Liver (tissue), 3 donors: ENCODE measurements around the gene SLC35E1.
A peak's percentile ranks its signal among the peaks of the same experiment; 100 is the strongest.

Source experiments
- ATF3 ChIP-seq: IDR thresholded peaks from 2 replicates; pipeline ENCODE4 v1.6.1; 2016; ENCODE audit warnings: antibody characterized with exemption
- CTCF ChIP-seq: fragments of 150-350 bp; IDR thresholded peaks from 2 replicates; pipeline ENCODE4 v1.5.1; 2017; ENCODE audit warnings: improper control_type of control experiment, low read depth, low read length; ENCODE audit not compliant: missing input control
- FOXA1 ChIP-seq: IDR thresholded peaks from 2 replicates; pipeline ENCODE4 v1.6.1; 2016; ENCODE audit warnings: antibody characterized with exemption
- GABPA ChIP-seq, 2 donors: IDR thresholded peaks in 1 of 2; conservative IDR thresholded peaks in 1 of 2; 2 replicates each; pipeline ENCODE4 v1.6.1; 2016; ENCODE audit warnings: antibody characterized with exemption in 2 of 2, mild to moderate bottlenecking in 1 of 2, moderate library complexity in 1 of 2
- HNF4A ChIP-seq, 2 donors: conservative IDR thresholded peaks; 2 replicates each; pipeline ENCODE4 v1.6.1; 2016; ENCODE audit warnings: antibody characterized with exemption in 2 of 2, mild to moderate bottlenecking in 2 of 2
- JUND ChIP-seq, 2 donors: IDR thresholded peaks; 2 replicates each; pipeline ENCODE4 v1.6.1; 2016; ENCODE audit warnings: antibody characterized with exemption in 2 of 2
- MAX ChIP-seq: IDR thresholded peaks from 2 replicates; pipeline ENCODE4 v1.6.1; 2016; ENCODE audit warnings: antibody characterized with exemption
- REST ChIP-seq: IDR thresholded peaks from 2 replicates; pipeline ENCODE4 v1.6.1; 2016; ENCODE audit warnings: antibody characterized with exemption, mild to moderate bottlenecking
- SP1 ChIP-seq: IDR thresholded peaks from 2 replicates; pipeline ENCODE4 v1.6.1; 2018; ENCODE audit warnings: antibody characterized with exemption, mild to moderate bottlenecking
- TAF1 ChIP-seq: conservative IDR thresholded peaks from 2 replicates; pipeline ENCODE4 v1.6.1; 2016; ENCODE audit warnings: antibody characterized with exemption, mild to moderate bottlenecking
- YY1 ChIP-seq: IDR thresholded peaks from 2 replicates; pipeline ENCODE4 v1.6.1; 2016; ENCODE audit warnings: antibody characterized with exemption, mild to moderate bottlenecking
- donor health status: healthy.
- donor health status: healthy.

- TF ChIP-seq FOXA1 (no peak), MAX (no peak), CTCF (no peak), YY1 (no peak), TAF1 (no peak), JUND (IDR thresholded peaks at IDR 0.05) (peak in 1 of 2 donors; percentile 18), REST (no peak), SP1 (peak; percentile 85), GABPA (IDR thresholded peaks at IDR 0.05 in 1 of 2, conservative IDR thresholded peaks at IDR 0.05 in 1 of 2) (peak in 1 of 2 donors; percentile 66), ATF3 (no peak), HNF4A (conservative IDR thresholded peaks at IDR 0.05) (peak; percentile 90)
Measured at GRCh38 chr19:16540948-16541347, 31.3 kb downstream of the SLC35E1 start.
